Ovary (tissue), 9 donors: ENCODE data around the gene SEMA4C. TPM values are rescaled to one million over a fixed set of nuclear protein-coding genes. Genes with fewer than 3 reads are reported as not detected.
A peak's percentile ranks its signal among the peaks of the same experiment; 100 is the strongest.

Experiments used
- DNase-seq, 5 donors: peaks; one replicate each; pipeline ENCODE4 v3.0.0-alpha.2; 2019 to 2020
- H3K27ac ChIP-seq, 2 donors: fragments of 200-600 bp; one replicate each; pipeline versions ENCODE4 v1.5.1 to v1.8.0; 2019 to 2022
- H3K27me3 ChIP-seq: fragments of 200-600 bp; one replicate; pipeline ENCODE4 v1.8.0; 2022
- H3K36me3 ChIP-seq: fragments of 200-600 bp; sonication (generic); one replicate; pipeline ENCODE4 v1.5.1; 2019
- H3K4me1 ChIP-seq: one replicate; pipeline ENCODE4 v1.8.1; 2013; ENCODE audit warnings: mild to moderate bottlenecking, moderate library complexity; ENCODE audit not compliant: insufficient read depth
- H3K4me3 ChIP-seq: fragments of 200-600 bp; sonication (generic); one replicate; pipeline ENCODE4 v1.5.1; 2017
- H3K9me3 ChIP-seq, 2 donors: fragments of 200-600 bp in 1 of 2; sonication (generic) in 1 of 2; one replicate each; pipeline versions ENCODE4 v1.5.1 to v1.8.1; 2013 to 2019; ENCODE audit warnings: mild to moderate bottlenecking in 1 of 2, moderate library complexity in 1 of 2
- CTCF ChIP-seq, 3 donors: fragments of 450-650 bp in 2 of 3; fragments of 200-600 bp in 1 of 3; IDR thresholded peaks; one replicate each; pipeline versions ENCODE4 v1.5.1 to v1.8.0; 2016 to 2022; ENCODE audit warnings: antibody characterized with exemption in 3 of 3, mild to moderate bottlenecking in 1 of 3
- EP300 ChIP-seq: sonication (generic); formaldehyde crosslinking; IDR thresholded peaks from one replicate; pipeline ENCODE4 v1.6.1; 2017; ENCODE audit warnings: antibody characterized with exemption
- POLR2A ChIP-seq: fragments of 450-650 bp; IDR thresholded peaks from one replicate; pipeline ENCODE4 v1.6.1; 2017; ENCODE audit warnings: antibody characterized with exemption, mild to moderate bottlenecking, moderate library complexity
- WGBS, 3 donors: extraction: QIAGEN DNeasy Blood & Tissue Kit in 1 of 3; methylation state at CpG; one replicate each; pipeline versions ENCODE4 v1.1.5 to v1.1.7; 2013 to 2017; 5-methylcytosine and 5-hydroxymethylcytosine counted together
- intact Hi-C, 4 donors: fragments of 100-400 bp; cut with DNase I; formaldehyde crosslinking; loops; one replicate each; pipeline versions ENCODE4 v1.11.0 to v1.15.1; 2022 to 2023
- polyA plus RNA-seq, 2 donors: library from polyadenylated mRNA; stranded (reverse); fragments of 200-250 nt in 1 of 2; fragments of 350-450 nt in 1 of 2; fragmentation: Illumina TruSeq in 1 of 2; extraction: RNeasy Lipid Tissue Mini Kit (QIAGEN cat#74804) in 1 of 2; gene quantifications; one replicate each; pipeline ENCODE4 v1.2.3, GENCODE V29; 2013 to 2014
- total RNA-seq, 7 donors: library from RNA; depleted of rRNA in 2 of 7; stranded (reverse); fragments of >200 nt in 2 of 7; fragmentation: NEBNext Ultra II Directional in 3 of 7; extraction: Animal tissue kit (Norgen Biotek cat#: 25700) in 3 of 7; gene quantifications; one replicate each; pipeline versions ENCODE4 v1.1.0 to v1.2.4, GENCODE V29; 2016 to 2023
- donor health status: DM: no; HTN: no; CAD: no; lungs with moderate emphysema.
- donor health status: DM: no; HTN: no; CAD: no.
- donor health status: Bipolar disorder and iron deficiency.
- donor health status: DM: yes; HTN: yes; CAD: no.
- donor health status: DM: no; HTN: no; CAD: no.
- donor health status: DM: yes; HTN: yes; CAD: no.

SEMA4C gene
- total and polyA plus RNA-seq, 9 donors = 17.3 to 59.2 (median 46.9) TPM

- intact Hi-C loops = no loop called here
- TF ChIP-seq EP300 = no peak
- no peak for TF ChIP-seq POLR2A
- no peak for TF ChIP-seq CTCF (IDR thresholded peaks at IDR 0.05)
- Histone ChIP-seq H3K27me3 (no peaks in the 10 kb centered on the region), H3K36me3 (no peaks in the 10 kb centered on the region), H3K4me1 (peaks cover 9% of the 10 kb centered on the region), H3K9me3 (no peaks in the 10 kb centered on the region), H3K4me3 (no peak overlapping the region), H3K27ac (peak overlapping the region in 1 of 2 donors; percentile 57)
- WGBS, 3 donors = 62 to 69% (median 68%) methylated on average over 9 to 11 of the region's 11 CpGs
- no peak for DNase-seq
These were observed 37.5 kb downstream of the SEMA4C start for GRCh38 chr2:96832408-96832753.

GRCh38 chr2:96831679-96832078 is 38.2 kb downstream of the SEMA4C start:
- Histone ChIP-seq H3K4me1 (peaks cover 9% of the 10 kb centered on the region), H3K4me3 (no peak overlapping the region), H3K27ac (peak overlapping the region in 1 of 2 donors; percentile 57), H3K27me3 (no peaks in the 10 kb centered on the region), H3K36me3 (no peaks in the 10 kb centered on the region), H3K9me3 (no peaks in the 10 kb centered on the region)
- WGBS, 3 donors = 48 to 69% (median 61%) methylated on average over 10 of the region's 10 CpGs
- intact Hi-C loops = no loop called here
- TF ChIP-seq CTCF (IDR thresholded peaks at IDR 0.05) (no peak), POLR2A (no peak)
- DNase-seq = no peak

- Histone ChIP-seq H3K36me3 (no peaks in the 10 kb centered on the region), H3K9me3 (no peaks in the 10 kb centered on the region), H3K4me1 (peaks cover 9% of the 10 kb centered on the region), H3K4me3 (no peak overlapping the region), H3K27me3 (no peaks in the 10 kb centered on the region), H3K27ac (no peak overlapping the region)
- intact Hi-C loops = no loop called here
- 37 to 46% (median 41%) methylated on average over 5 of the region's 5 CpGs for WGBS, 3 donors
- TF ChIP-seq POLR2A (no peak), CTCF (IDR thresholded peaks at IDR 0.05) (no peak), EP300 (no peak)
- DNase-seq = no peak
These were observed 39.8 kb downstream of the SEMA4C start for GRCh38 chr2:96830044-96830562.

GRCh38 chr2:96828874-96829273 is 41.0 kb downstream of the SEMA4C start:
- WGBS, 3 donors = 94 to 97% (median 96%) methylated on average over 13 of the region's 13 CpGs
- intact Hi-C loops = no loop called here

More at GRCh38 chr2:96828874-96829273, 41.0 kb downstream of the SEMA4C start:
- Histone ChIP-seq H3K27me3 (no peaks in the 10 kb centered on the region), H3K4me1 (peaks cover 9% of the 10 kb centered on the region), H3K27ac (no peak overlapping the region), H3K4me3 (no peak overlapping the region), H3K9me3 (no peaks in the 10 kb centered on the region), H3K36me3 (no peaks in the 10 kb centered on the region)
- DNase-seq = no peak
- TF ChIP-seq POLR2A = no peak
- no peak for TF ChIP-seq CTCF (IDR thresholded peaks at IDR 0.05)
- no peak for TF ChIP-seq EP300
